Measurements from ENCODE around the gene AFF3.

The AFF3 gene

GRCh38 chr2:100041946-100042345 lies 100.4 kb downstream of the AFF3 start:
- DNase-seq (ENCODE audit: low spot score), result no peak

GRCh38 chr2:100041385-100041784 lies 101.0 kb downstream of the AFF3 start:
- DNase-seq (ENCODE audit: low spot score), result no peak

DNA sequence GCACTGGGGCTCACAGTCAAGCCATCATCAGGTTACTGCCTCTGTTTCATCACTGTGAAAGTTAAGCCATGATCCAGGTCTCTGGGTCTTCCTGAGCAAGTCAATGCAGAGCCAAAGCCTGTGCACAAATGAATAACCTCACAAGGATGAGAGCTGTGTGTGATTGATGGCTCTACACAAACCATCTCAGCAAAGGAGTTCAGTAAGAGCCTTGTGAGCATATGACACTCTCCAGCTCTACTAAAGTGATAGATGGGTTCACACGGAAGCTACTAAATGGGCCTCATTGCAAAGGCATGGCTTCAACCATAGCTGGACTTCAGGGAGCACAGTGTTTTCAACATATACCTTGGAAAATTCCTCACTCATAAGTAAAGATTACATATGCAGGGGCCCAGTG lies 101.5 kb downstream of the AFF3 start:
- DNase-seq (ENCODE audit: low spot score), result no peak

DNA sequence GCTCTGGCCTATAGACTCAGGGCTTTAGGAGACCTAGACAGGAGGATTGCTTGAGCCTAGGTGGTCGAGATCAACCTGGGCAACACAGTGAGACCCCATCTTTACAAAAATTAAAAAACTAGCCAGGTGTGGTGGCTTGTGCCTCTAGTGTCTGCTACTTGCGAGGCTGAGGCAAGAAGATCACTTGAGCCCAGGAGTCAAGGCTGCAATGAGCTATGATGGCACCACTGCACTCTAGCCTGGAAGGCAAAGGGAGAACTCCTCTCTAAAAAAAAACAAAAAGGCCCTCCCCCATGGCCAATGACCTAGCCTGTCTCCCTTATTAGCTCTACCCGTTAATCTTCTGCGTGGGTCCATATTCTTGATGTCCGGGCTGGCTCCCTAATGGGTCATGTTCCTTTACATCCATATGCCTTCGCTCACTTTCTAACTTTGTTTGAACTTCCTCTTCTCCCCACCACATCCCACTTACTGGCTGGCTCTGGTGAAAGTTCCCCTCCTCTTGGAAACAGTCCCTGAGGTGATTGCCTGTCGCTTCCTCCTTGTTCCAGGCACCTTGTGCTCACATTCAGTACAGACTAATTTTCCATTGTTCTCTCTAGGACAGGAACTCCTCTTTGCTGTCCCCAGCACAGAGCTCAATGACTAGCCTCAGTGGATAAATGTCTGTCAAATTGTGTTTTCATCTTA lies 103.0 kb downstream of the AFF3 start:
- DNase-seq (ENCODE audit: low spot score), result no peak

DNA sequence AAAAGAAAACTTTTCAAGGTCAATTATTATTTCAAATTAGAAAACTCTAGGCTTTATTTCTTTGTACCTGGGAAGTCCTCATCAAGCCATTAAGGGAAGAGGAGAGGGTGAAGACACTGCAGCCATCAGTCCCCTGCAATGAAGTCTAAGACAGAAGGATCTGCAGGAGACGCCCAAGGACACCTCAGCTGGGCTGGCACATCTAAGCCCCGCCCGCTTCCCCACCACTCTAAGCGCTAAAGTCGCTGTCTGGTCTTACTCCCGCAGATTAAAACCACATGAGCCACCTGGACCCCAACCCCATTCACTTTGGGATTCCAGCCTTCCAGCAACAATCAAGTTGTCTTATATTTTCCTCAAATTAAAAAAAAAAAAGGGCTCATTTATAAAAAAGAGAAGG lies 104.4 kb downstream of the AFF3 start:
- DNase-seq (ENCODE audit: low spot score), result no peak

- no peak for DNase-seq (ENCODE audit: low spot score)
Observed at GRCh38 chr2:100036793-100037192, 105.6 kb downstream of the AFF3 start.

- DNase-seq (ENCODE audit: low spot score), result no peak
Observed at GRCh38 chr2:100036026-100036425, 106.4 kb downstream of the AFF3 start.

GRCh38 chr2:100034431-100034830 lies 108.0 kb downstream of the AFF3 start:
- no peak for DNase-seq (ENCODE audit: low spot score)

DNA sequence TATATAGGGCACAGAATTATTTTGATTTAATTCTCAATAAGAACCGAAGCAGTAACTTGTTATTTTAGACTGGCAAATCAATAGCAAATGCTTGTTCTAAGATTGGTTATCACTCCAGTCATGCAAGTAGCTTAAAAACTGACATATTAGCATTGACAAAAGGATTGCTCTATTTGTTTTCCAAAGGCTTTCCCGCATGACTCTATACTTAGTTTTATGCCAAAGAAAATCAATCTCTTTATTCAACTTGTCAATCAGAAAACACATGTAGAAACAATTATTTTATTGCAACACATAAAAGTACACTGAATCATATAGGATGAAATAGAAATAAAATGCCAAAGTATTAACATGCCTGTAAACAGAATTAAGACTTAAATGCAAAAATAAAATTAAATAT lies 108.4 kb downstream of the AFF3 start:
- DNase-seq (ENCODE audit: low spot score), result no peak

GRCh38 chr2:100031604-100032003 lies 110.8 kb downstream of the AFF3 start:
- no peak for DNase-seq (ENCODE audit: low spot score)

GRCh38 chr2:100029460-100029859 lies 112.9 kb downstream of the AFF3 start:
- DNase-seq (ENCODE audit: low spot score), result no peak

- no peak for DNase-seq (ENCODE audit: low spot score)
Observed at GRCh38 chr2:100021791-100022340, 120.5 kb downstream of the AFF3 start.

DNA sequence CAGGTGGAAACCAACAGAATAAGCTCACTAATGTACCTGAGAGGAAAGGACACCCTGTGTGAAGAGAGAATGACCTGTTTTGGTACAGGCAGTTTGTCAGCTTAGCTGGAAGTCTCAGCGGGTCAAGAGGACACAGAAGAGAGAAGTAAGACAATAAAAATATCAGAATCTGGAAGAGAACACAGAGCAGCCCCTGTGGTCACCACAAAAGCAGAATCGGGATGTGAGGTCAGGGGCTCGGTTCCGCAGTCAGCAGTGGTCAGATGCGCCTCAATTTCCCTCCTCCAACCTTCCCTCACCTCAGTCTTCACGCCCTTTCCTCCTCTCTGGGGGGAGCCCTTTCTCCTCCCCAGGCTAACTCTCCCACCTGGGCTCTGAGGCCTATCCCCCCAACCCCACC lies 122.9 kb downstream of the AFF3 start:
- no peak for DNase-seq (ENCODE audit: low spot score)

GRCh38 chr2:100018341-100019193 lies 123.8 kb downstream of the AFF3 start:
- DNase-seq (ENCODE audit: low spot score), result no peak

- no peak for DNase-seq (ENCODE audit: low spot score)
Observed at GRCh38 chr2:100017633-100018032, 124.8 kb downstream of the AFF3 start.

DNA sequence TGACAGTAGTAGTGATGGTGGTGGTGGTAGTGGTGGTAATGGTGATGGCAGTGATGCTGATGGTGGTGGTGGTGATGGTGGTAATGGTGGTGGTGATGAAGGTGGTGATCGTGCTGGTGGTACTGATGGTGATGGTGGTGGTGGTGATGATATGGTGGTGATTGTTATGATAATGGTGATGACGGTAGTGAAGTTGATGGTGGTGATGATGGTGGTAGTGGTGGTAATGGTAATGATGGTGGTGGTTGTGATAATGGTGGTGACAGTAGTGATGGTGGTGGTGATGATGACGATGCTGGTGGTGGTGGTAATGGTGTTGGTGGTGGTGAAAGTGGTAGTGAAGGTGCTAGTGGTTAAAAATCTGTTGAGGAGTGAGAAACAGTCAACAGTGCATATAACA lies 125.6 kb downstream of the AFF3 start:
- no peak for DNase-seq (ENCODE audit: low spot score)

- DNase-seq (ENCODE audit: low spot score), result no peak
Observed at GRCh38 chr2:100015849-100016248, 126.5 kb downstream of the AFF3 start.

GRCh38 chr2:100013892-100014677 lies 128.3 kb downstream of the AFF3 start:
- no peak for DNase-seq (ENCODE audit: low spot score)

DNA sequence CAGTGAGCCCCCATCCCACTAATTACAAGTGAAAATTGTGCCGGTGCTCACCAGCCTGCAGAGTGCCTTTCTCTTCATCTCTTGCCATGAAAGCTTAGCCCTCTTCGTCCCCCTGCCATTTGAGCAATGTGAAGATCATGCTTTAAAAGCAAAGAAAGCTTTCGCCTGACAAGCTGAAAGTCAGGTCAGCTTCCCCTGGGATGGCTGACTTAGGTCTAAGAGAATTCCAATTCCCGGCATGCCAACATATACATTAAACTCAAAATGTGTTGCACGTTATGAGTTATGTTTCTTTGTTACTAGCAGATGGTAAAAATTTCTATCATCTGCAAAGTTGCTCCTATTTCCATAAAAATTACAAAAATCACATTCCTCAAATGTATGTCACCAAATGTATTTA lies 129.8 kb downstream of the AFF3 start:
- DNase-seq (ENCODE audit: low spot score), result no peak

GRCh38 chr2:100011272-100011731 lies 131.1 kb downstream of the AFF3 start:
- DNase-seq (ENCODE audit: low spot score), result no peak

GRCh38 chr2:100010606-100011005 lies 131.8 kb downstream of the AFF3 start:
- DNase-seq (ENCODE audit: low spot score), result no peak

DNA sequence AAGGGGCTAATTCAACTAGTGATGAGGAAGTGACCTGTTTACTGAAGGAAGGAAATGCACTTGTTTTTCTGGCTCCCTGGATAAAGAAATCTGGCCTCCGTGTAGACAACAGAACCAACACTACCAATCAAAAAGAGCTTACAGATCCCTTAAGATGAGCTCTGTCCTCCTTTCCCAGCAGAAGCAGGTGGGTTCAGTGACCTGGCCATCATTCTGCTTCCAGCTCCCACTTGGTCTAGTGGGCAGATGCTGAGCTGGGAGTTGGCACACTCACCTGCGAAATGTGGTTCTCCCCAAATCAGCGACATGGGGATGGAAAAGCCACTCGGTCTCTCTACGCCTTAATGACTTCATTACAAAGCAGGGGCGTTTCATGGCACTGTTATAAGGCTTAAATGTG lies 132.6 kb downstream of the AFF3 start:
- no peak for DNase-seq (ENCODE audit: low spot score)

Data from hematopoietic multipotent progenitor cell treated with erythropoietin and hydrocortisone succinate and interleukin-3 and kit ligand, for 17 days (in vitro differentiated cells).